IMR-90 (cell line): ENCODE measurements around the gene CNST. TPM values are rescaled to one million over a fixed set of nuclear protein-coding genes. Genes with fewer than 3 reads are reported as not detected.
A peak's percentile ranks its signal among the peaks of the same experiment; 100 is the strongest.

Experiments
- ATAC-seq: fragments of 200-7000 bp; cut with Tn5 transposase; 2 replicates; pipeline ENCODE4 v1.9.1; 2020; ENCODE audit warnings: low read depth, mild to moderate bottlenecking, moderate library complexity
- BruUV-seq: library from RNA; stranded (reverse); fragments of 400-500 nt; replicated peaks from 2 replicates; lab custom pipeline; 2021; lab: Mats Ljungman, UMichigan
- CTCF ChIA-PET: fragments of 300-600 bp; formaldehyde crosslinking; extraction: SDS; loops from one replicate; lab custom pipeline; 2021; ENCODE audit warnings: antibody characterized with exemption; lab: Yijun Ruan, JAX
- POLR2A ChIA-PET: fragments of 300-600 bp; sonication (Branson Sonifier 250); formaldehyde crosslinking; loops from one replicate; lab custom pipeline; 2022; ENCODE audit warnings: antibody characterized with exemption; ENCODE audit not compliant: unreplicated experiment; lab: Charles Lee
- DNase-seq: peaks from one replicate; pipeline ENCODE4 v3.0.0; 2013
- H2AFZ ChIP-seq: replicated peaks from 2 replicates; pipeline ENCODE3; 2013; ENCODE audit warnings: low read length, mild to moderate bottlenecking; ENCODE audit not compliant: poor library complexity
- H2AK5ac ChIP-seq: 2 replicates; pipeline ENCODE4 v1.6.1; 2013; ENCODE audit warnings: low read depth, low read length, inconsistent platforms
- H2AK9ac ChIP-seq: replicated peaks from 2 replicates; pipeline ENCODE3; 2013; ENCODE audit warnings: mild to moderate bottlenecking, low read depth, low read length, moderate library complexity; ENCODE audit not compliant: poor library complexity
- H2BK120ac ChIP-seq: 2 replicates; pipeline ENCODE4 v1.6.1; 2013; ENCODE audit warnings: low read depth, low read length, inconsistent platforms
- H2BK15ac ChIP-seq: 3 replicates; pipeline ENCODE4 v1.6.1; 2013; ENCODE audit warnings: low read depth, low read length, inconsistent platforms
- H2BK20ac ChIP-seq: 2 replicates; pipeline ENCODE4 v1.6.1; 2013; ENCODE audit warnings: low read depth, mild to moderate bottlenecking, inconsistent platforms, low read length, moderate library complexity
- H2BK5ac ChIP-seq: 2 replicates; pipeline ENCODE4 v1.6.1; 2013; ENCODE audit warnings: mild to moderate bottlenecking, low read depth, low read length, inconsistent platforms; ENCODE audit not compliant: poor library complexity, severe bottlenecking
- H3K14ac ChIP-seq: replicated peaks from 2 replicates; pipeline ENCODE4 v1.6.1; 2013; ENCODE audit warnings: low read depth, low read length, inconsistent platforms
- H3K18ac ChIP-seq: 2 replicates; pipeline ENCODE4 v1.6.1; 2013; ENCODE audit warnings: low read depth, low read length, control low read depth
- H3K23ac ChIP-seq: 2 replicates; pipeline ENCODE4 v1.6.1; 2013; ENCODE audit warnings: low read depth, low read length, inconsistent platforms
- H3K27ac ChIP-seq: 2 replicates; pipeline ENCODE4 v1.5.1; 2013; ENCODE audit warnings: mild to moderate bottlenecking, control low read depth, low read length; ENCODE audit not compliant: insufficient read depth
- H3K27me3 ChIP-seq: 2 replicates; pipeline ENCODE4 v1.6.1; 2013; ENCODE audit warnings: low read length; ENCODE audit not compliant: control insufficient read depth, insufficient read depth
- H3K36me3 ChIP-seq: 2 replicates; pipeline ENCODE4 v1.6.1; 2013; ENCODE audit warnings: low read length, mixed read lengths; ENCODE audit not compliant: control insufficient read depth, insufficient read depth
- H3K4ac ChIP-seq: 2 replicates; pipeline ENCODE4 v1.6.1; 2013; ENCODE audit warnings: low read depth, low read length, inconsistent platforms
- H3K4me1 ChIP-seq: 2 replicates; pipeline ENCODE4 v1.6.1; 2013; ENCODE audit warnings: low read length, mixed read lengths; ENCODE audit not compliant: control insufficient read depth, insufficient read depth
- H3K4me2 ChIP-seq: 2 replicates; pipeline ENCODE4 v1.6.1; 2013; ENCODE audit warnings: low read depth, mild to moderate bottlenecking, control low read depth, low read length, moderate library complexity
- H3K4me3 ChIP-seq: 2 replicates; pipeline ENCODE4 v1.5.1; 2013; ENCODE audit warnings: low read depth, mild to moderate bottlenecking, control low read depth, low read length, moderate library complexity; ENCODE audit not compliant: insufficient read depth
- H3K56ac ChIP-seq: 2 replicates; pipeline ENCODE4 v1.6.1; 2013; ENCODE audit warnings: low read length, inconsistent platforms; ENCODE audit not compliant: insufficient read depth; ENCODE audit errors: extremely low read depth
- H3K79me1 ChIP-seq, 2 experiments: 2 replicates each; pipeline ENCODE4 v1.6.1; 2013; ENCODE audit warnings: low read length in 2 of 2, inconsistent platforms in 1 of 2, low read depth in 1 of 2
- H3K9ac ChIP-seq: 2 replicates; pipeline ENCODE4 v1.6.1; 2013; ENCODE audit warnings: low read depth, low read length, control low read depth
- H3K9me1 ChIP-seq: 2 replicates; pipeline ENCODE4 v1.6.1; 2013; ENCODE audit warnings: low read length, inconsistent platforms; ENCODE audit not compliant: insufficient read depth
- H3K9me3 ChIP-seq: 2 replicates; pipeline ENCODE4 v1.6.1; 2013; ENCODE audit warnings: low read length; ENCODE audit not compliant: control insufficient read depth, insufficient read depth
- H4K20me1 ChIP-seq: 2 replicates; pipeline ENCODE4 v1.6.1; 2013; ENCODE audit warnings: low read length, inconsistent platforms; ENCODE audit not compliant: insufficient read depth
- H4K5ac ChIP-seq: 2 replicates; pipeline ENCODE4 v1.6.1; 2013; ENCODE audit warnings: mild to moderate bottlenecking, low read depth, low read length, control low read depth
- H4K8ac ChIP-seq, 2 experiments: 2 replicates each; pipeline ENCODE4 v1.6.1; 2013; ENCODE audit warnings: low read depth in 2 of 2, low read length in 2 of 2, control low read depth in 1 of 2, inconsistent platforms in 1 of 2
- H4K91ac ChIP-seq: 2 replicates; pipeline ENCODE4 v1.6.1; 2013; ENCODE audit warnings: low read depth, low read length, inconsistent platforms; ENCODE audit not compliant: insufficient read depth
- ELK1 ChIP-seq: fragments of 150-350 bp; IDR thresholded peaks from 2 replicates; pipeline ENCODE4 v1.6.1; 2016; ENCODE audit warnings: low read depth, mild to moderate bottlenecking, low read length, moderate library complexity, borderline replicate concordance
- FOS ChIP-seq: fragments of 150-350 bp; IDR thresholded peaks from 2 replicates; pipeline ENCODE4 v1.6.1; 2016; ENCODE audit warnings: low read depth, low read length
- POLR2A ChIP-seq: IDR thresholded peaks from 2 replicates; pipeline ENCODE4 v1.6.1; 2012; ENCODE audit warnings: mild to moderate bottlenecking, low read depth, low read length
- RAD21 ChIP-seq: IDR thresholded peaks from 2 replicates; pipeline ENCODE4 v1.6.1; 2012; ENCODE audit warnings: low read length, improper control_type of control experiment
- SMC3 ChIP-seq: fragments of 150-350 bp; IDR thresholded peaks from 2 replicates; pipeline ENCODE4 v1.6.1; 2016; ENCODE audit warnings: low read depth, mild to moderate bottlenecking, antibody characterized with exemption, low read length, moderate library complexity
- USF2 ChIP-seq: fragments of 150-350 bp; IDR thresholded peaks from 2 replicates; pipeline ENCODE4 v1.6.1; 2017; ENCODE audit warnings: mild to moderate bottlenecking, antibody characterized with exemption, low read length, low read depth
- WGBS, 2 experiments: methylation state at CpG; one replicate each; pipeline versions ENCODE4 v1.1.5 to v1.1.7; 2013; ENCODE audit warnings: missing lambda C conversion rate in 2 of 2; ENCODE audit not compliant: insufficient read length in 1 of 2; ENCODE audit errors: extremely low coverage in 2 of 2; 5-methylcytosine and 5-hydroxymethylcytosine counted together
- dilution Hi-C: fragments of 300-500 bp; cut with HindIII; formaldehyde crosslinking; loops from one replicate; pipeline ENCODE4 v1.14.3; 2018; ENCODE audit warnings: low sequenced_read_pairs; ENCODE audit not compliant: unreplicated experiment
- in situ Hi-C: fragments of 300-500 bp; cut with MboI; formaldehyde crosslinking; loops from 3 replicates; pipeline ENCODE4 v1.14.3; 2019; ENCODE audit warnings: low sequenced_read_pairs, inconsistent platforms, mixed read lengths
- intact Hi-C: fragments of 100-400 bp; cut with micrococcal nuclease; formaldehyde crosslinking; loops from 2 replicates; pipeline ENCODE4 v1.10.0; 2022
- polyA plus RNA-seq, 3 experiments: library from polyadenylated mRNA; depleted of rRNA; stranded (reverse); fragments of >200 nt; gene quantifications; 2 replicates each; pipeline ENCODE4 v1.2.3, GENCODE V29; 2012; ENCODE audit warnings: low replicate concordance in 1 of 3
- total RNA-seq: library from RNA; depleted of rRNA; stranded (reverse); fragments of >200 nt; gene quantifications from 2 replicates; pipeline ENCODE4 v1.2.3, GENCODE V29; 2012

Gene CNST
- total and polyA plus RNA-seq, 2 of the 4 experiments (the other 2 are of a cell fraction): 15.4 to 25.5 TPM

- no TSS peak for BruUV-seq
- peak overlapping the region; percentile 95 for H4K91ac ChIP-seq
- peak overlapping the region; percentile 74; the same call in 2 of the 3 replicates for H2BK15ac ChIP-seq
- peak overlapping the region; percentile 56; the same call in 1 of the 2 replicates for H3K4me2 ChIP-seq
- H3K18ac ChIP-seq: peak overlapping the region; percentile 86
- peaks cover 27 to 62% of the 10 kb centered on the region in 2 experiments for H3K79me1 ChIP-seq
- no peak overlapping the region for H3K4me3 ChIP-seq
- H2BK20ac ChIP-seq: peak overlapping the region; percentile 91
- DNase-seq (no peak), ATAC-seq (peak; percentile 22; the same call in 1 of the 2 replicates)
- H4K20me1 ChIP-seq: no peaks in the 10 kb centered on the region
- dilution Hi-C loops (no loop called here), intact Hi-C loops (no loop called here), in situ Hi-C loops (no loop called here)
- TF ChIP-seq POLR2A (no peak), FOS (no peak), ELK1 (no peak), SMC3 (no peak), USF2 (no peak), RAD21 (no peak)
- no peak overlapping the region for H2AK9ac ChIP-seq
- peak overlapping the region; percentile 91 for H2BK5ac ChIP-seq
- H4K8ac ChIP-seq: peak overlapping the region; percentile 23 to 92; a peak in 2 of 4 replicates
- H3K56ac ChIP-seq: peak overlapping the region; percentile 27; the same call in 1 of the 2 replicates
- peaks cover 2% of the 10 kb centered on the region; the same call in 1 of the 2 replicates for H3K9me3 ChIP-seq
- H3K27me3 ChIP-seq: no peaks in the 10 kb centered on the region
- peak overlapping the region; percentile 92 for H2BK120ac ChIP-seq
- H3K14ac ChIP-seq: peak overlapping the region; percentile 83
- peak overlapping the region; percentile 13; the same call in 1 of the 2 replicates for H3K9ac ChIP-seq
- H4K5ac ChIP-seq: peak overlapping the region; percentile 41; the same call in 1 of the 2 replicates
- H2AK5ac ChIP-seq: peak overlapping the region; percentile 85; the same call in 1 of the 2 replicates
- H3K23ac ChIP-seq: peak overlapping the region; percentile 69; the same call in 1 of the 2 replicates
- H3K9me1 ChIP-seq: peaks cover 18% of the 10 kb centered on the region
- peak overlapping the region; percentile 92 for H3K4ac ChIP-seq
- no CpG with 5 or more reads among the region's 3 CpGs for WGBS, 2 experiments
- peak overlapping the region; percentile 85 for H3K27ac ChIP-seq
- CTCF ChIA-PET: no interaction called here
- H2AFZ ChIP-seq: no peak overlapping the region
- POLR2A ChIA-PET: no interaction called here
- H3K36me3 ChIP-seq: peaks cover 8% of the 10 kb centered on the region
- peaks cover 18% of the 10 kb centered on the region for H3K4me1 ChIP-seq
These were observed 20.8 kb downstream of the CNST start for GRCh38 chr1:246587032-246587431.
